ENCODE data around the gene SPRED3. TPM values are rescaled to one million over a fixed set of nuclear protein-coding genes. Genes with fewer than 3 reads are reported as not detected.

The SPRED3 gene
- total RNA-seq, 1 experiment from 2014 or later, result 7.2 TPM

- TF ChIP-seq, protein P1, sequence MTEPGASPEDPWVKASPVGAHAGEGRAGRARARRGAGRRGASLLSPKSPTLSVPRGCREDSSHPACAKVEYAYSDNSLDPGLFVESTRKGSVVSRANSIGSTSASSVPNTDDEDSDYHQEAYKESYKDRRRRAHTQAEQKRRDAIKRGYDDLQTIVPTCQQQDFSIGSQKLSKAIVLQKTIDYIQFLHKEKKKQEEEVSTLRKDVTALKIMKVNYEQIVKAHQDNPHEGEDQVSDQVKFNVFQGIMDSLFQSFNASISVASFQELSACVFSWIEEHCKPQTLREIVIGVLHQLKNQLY (CRISPR knock-in tag; IDR thresholded peaks at IDR 0.05), result no peak
- TF ChIP-seq HMGA2 (CRISPR knock-in tag; IDR thresholded peaks at IDR 0.05) (no peak), RELA (CRISPR knock-in tag; IDR thresholded peaks at IDR 0.05; ENCODE audit: borderline replicate concordance) (0 out of 2 replicates have a peak, but pooled peaks have one; percentile 35)
- TF ChIP-seq, protein P2, sequence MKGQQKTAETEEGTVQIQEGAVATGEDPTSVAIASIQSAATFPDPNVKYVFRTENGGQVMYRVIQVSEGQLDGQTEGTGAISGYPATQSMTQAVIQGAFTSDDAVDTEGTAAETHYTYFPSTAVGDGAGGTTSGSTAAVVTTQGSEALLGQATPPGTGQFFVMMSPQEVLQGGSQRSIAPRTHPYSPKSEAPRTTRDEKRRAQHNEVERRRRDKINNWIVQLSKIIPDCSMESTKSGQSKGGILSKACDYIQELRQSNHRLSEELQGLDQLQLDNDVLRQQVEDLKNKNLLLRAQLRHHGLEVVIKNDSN (CRISPR knock-in tag; IDR thresholded peaks at IDR 0.05), result peak; percentile 83
These were observed 6.0 kb downstream of the SPRED3 start (continued) for GRCh38 chr19:38394488-38394887.

DNA sequence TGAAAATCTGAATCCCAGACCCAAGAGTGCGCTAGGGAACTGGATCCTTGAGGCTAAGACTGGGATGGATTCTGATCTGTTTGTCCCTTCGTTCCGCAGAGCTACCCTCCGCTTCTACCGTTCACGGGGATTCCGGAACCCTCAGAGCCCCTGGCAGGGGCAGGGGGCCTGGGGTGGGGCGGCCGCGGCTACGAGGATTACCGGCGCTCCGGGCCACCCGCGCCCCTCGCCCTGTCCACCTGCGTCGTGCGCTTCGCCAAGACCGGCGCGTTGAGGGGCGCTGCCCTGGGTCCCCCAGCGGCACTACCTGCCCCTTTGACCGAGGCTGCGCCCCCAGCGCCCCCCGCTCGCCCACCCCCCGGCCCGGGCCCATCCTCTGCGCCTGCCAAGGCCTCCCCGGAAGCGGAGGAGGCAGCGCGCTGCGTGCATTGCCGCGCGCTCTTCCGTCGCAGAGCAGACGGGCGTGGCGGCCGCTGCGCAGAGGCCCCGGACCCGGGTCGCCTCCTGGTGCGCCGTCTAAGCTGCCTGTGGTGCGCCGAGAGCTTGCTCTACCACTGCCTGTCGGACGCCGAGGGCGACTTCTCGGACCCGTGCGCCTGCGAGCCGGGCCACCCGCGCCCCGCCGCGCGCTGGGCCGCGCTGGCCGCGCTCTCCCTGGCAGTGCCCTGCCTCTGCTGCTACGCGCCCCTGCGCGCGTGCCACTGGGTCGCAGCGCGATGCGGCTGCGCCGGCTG lies 7.1 kb downstream of the SPRED3 start:
- H3K27me3 Mint-ChIP-seq (ENCODE audit: low read depth), result peaks cover 55% of the 10 kb centered on the region
- CTCF ChIA-PET, result interaction anchor here (0.9 to 1.8 kb wide), 3 partner anchors 11 to 241 kb away, joined by 5 read pairs; partner anchors contain the start of gene PSMD8
- no peak for DNase-seq (ENCODE audit: low spot score)
- H3K27ac Mint-ChIP-seq, result no peak overlapping the region
- peak overlapping the region; percentile 66 for H3K4me3 Mint-ChIP-seq
- no peak for TF ChIP-seq TP53 (CRISPR knock-in tag; IDR thresholded peaks at IDR 0.05)
- H3K4me1 Mint-ChIP-seq, result peaks cover 25% of the 10 kb centered on the region
- ATAC-seq, result no peak
- peaks cover 30% of the 10 kb centered on the region for H3K36me3 Mint-ChIP-seq
- no peaks in the 10 kb centered on the region for H3K9me3 Mint-ChIP-seq
- POLR2A ChIA-PET, result no interaction called here

GRCh38 chr19:38399081-38399480 lies 10.6 kb downstream of the SPRED3 start:
- Mint-ChIP-seq H3K36me3 (peaks cover 6% of the 10 kb centered on the region; the same call in 1 of the 2 replicates), H3K4me3 (no peak overlapping the region), H3K9me3 (no peaks in the 10 kb centered on the region), H3K4me1 (peaks cover 9% of the 10 kb centered on the region), H3K27me3 (ENCODE audit: low read depth) (peaks cover 79% of the 10 kb centered on the region), H3K27ac (no peak overlapping the region)
- ChIA-PET POLR2A (no interaction called here), CTCF (interaction anchor here (0.6 kb wide), 1 partner anchor 107 kb away, joined by 4 read pairs; no protein-coding TSS in a partner anchor)
- DNase-seq (ENCODE audit: low spot score) (no peak), ATAC-seq (no peak)
- TF ChIP-seq ZNF317 (CRISPR knock-in tag; IDR thresholded peaks at IDR 0.05; ENCODE audit: borderline replicate concordance, low read depth) (no peak), ATF2 (CRISPR knock-in tag; IDR thresholded peaks at IDR 0.05; ENCODE audit: borderline replicate concordance, low read depth) (no peak), SMAD4 (CRISPR knock-in tag; IDR thresholded peaks at IDR 0.05) (no peak), CREM (CRISPR knock-in tag; IDR thresholded peaks at IDR 0.05) (no peak), ZNF671 (CRISPR knock-in tag; IDR thresholded peaks at IDR 0.05) (no peak), ZBTB43 (CRISPR knock-in tag; IDR thresholded peaks at IDR 0.05) (no peak), ATF3 (CRISPR knock-in tag; conservative IDR thresholded peaks at IDR 0.05) (no peak), ARID4B (CRISPR knock-in tag; IDR thresholded peaks at IDR 0.05; ENCODE audit: borderline replicate concordance) (no peak), ZNF263 (CRISPR knock-in tag; IDR thresholded peaks at IDR 0.05; ENCODE audit: low read depth) (no peak), ZNF232 (CRISPR knock-in tag; IDR thresholded peaks at IDR 0.05) (no peak)
- TF ChIP-seq, protein P1 (CRISPR knock-in tag; IDR thresholded peaks at IDR 0.05), result no peak
- TF ChIP-seq, protein P3, sequence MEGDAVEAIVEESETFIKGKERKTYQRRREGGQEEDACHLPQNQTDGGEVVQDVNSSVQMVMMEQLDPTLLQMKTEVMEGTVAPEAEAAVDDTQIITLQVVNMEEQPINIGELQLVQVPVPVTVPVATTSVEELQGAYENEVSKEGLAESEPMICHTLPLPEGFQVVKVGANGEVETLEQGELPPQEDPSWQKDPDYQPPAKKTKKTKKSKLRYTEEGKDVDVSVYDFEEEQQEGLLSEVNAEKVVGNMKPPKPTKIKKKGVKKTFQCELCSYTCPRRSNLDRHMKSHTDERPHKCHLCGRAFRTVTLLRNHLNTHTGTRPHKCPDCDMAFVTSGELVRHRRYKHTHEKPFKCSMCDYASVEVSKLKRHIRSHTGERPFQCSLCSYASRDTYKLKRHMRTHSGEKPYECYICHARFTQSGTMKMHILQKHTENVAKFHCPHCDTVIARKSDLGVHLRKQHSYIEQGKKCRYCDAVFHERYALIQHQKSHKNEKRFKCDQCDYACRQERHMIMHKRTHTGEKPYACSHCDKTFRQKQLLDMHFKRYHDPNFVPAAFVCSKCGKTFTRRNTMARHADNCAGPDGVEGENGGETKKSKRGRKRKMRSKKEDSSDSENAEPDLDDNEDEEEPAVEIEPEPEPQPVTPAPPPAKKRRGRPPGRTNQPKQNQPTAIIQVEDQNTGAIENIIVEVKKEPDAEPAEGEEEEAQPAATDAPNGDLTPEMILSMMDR (IDR thresholded peaks at IDR 0.05), result no peak
- TF ChIP-seq, protein P2 (CRISPR knock-in tag; IDR thresholded peaks at IDR 0.05), result no peak

Data from WTC11 (cell line).